ENCODE results near the gene NDEL1.

Gene NDEL1

DNA sequence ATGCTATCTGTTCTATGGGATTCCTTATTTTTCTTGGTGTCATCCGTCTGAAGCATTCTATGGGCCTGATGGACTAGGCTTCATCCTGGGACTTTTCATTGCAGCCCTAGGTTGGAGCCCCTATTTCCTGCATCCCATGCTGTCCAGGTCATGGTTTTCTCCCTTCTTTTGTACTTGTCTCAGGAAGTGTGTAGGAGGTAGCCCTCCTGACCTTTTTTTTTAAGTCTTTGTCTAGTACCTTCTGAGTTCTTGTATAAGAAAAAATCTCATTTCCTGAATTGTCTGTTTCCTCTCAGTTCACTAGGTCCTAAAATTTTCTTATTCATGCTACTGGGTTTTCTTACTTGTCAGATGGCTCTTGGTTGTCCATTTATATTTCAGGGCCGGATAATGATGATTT, 6.0 kb downstream of the NDEL1 start:
- H3K27me3 ChIP-seq (replicated peaks; ENCODE audit: control insufficient read depth, insufficient read depth, low read length): no peaks in the 10 kb centered on the region
- peaks cover 51% of the 10 kb centered on the region for H3K36me3 ChIP-seq (ENCODE audit: control insufficient read depth, insufficient read depth, low read length, severe bottlenecking)
- H3K4me3 ChIP-seq (ENCODE audit: low read length): no peak overlapping the region
- no peaks in the 10 kb centered on the region for H3K4me1 ChIP-seq (ENCODE audit: control insufficient read depth, insufficient read depth, low read length)
- no peak overlapping the region for H3K9ac ChIP-seq (ENCODE audit: low read length)
- DNase-seq (ENCODE audit: low read depth): no peak
- no peaks in the 10 kb centered on the region for H3K9me3 ChIP-seq (ENCODE audit: control insufficient read depth, low read length)

- no peaks in the 10 kb centered on the region for H3K9me3 ChIP-seq (ENCODE audit: control insufficient read depth, low read length)
- no peaks in the 10 kb centered on the region for H3K4me1 ChIP-seq (ENCODE audit: control insufficient read depth, insufficient read depth, low read length)
- DNase-seq (ENCODE audit: low read depth): no peak
- H3K4me3 ChIP-seq (ENCODE audit: low read length): no peak overlapping the region
- no peak overlapping the region for H3K9ac ChIP-seq (ENCODE audit: low read length)
- H3K36me3 ChIP-seq (ENCODE audit: control insufficient read depth, insufficient read depth, low read length, severe bottlenecking): peaks cover 57% of the 10 kb centered on the region
- no peaks in the 10 kb centered on the region for H3K27me3 ChIP-seq (replicated peaks; ENCODE audit: control insufficient read depth, insufficient read depth, low read length)
Measured at GRCh38 chr17:8442310-8442709, 6.6 kb downstream of the NDEL1 start.

- no peaks in the 10 kb centered on the region for H3K27me3 ChIP-seq (replicated peaks; ENCODE audit: control insufficient read depth, insufficient read depth, low read length)
- no peaks in the 10 kb centered on the region for H3K9me3 ChIP-seq (ENCODE audit: control insufficient read depth, low read length)
- DNase-seq (ENCODE audit: low read depth): no peak
- peaks cover 8% of the 10 kb centered on the region for H3K4me1 ChIP-seq (ENCODE audit: control insufficient read depth, insufficient read depth, low read length)
- H3K9ac ChIP-seq (ENCODE audit: low read length): no peak overlapping the region
- H3K4me3 ChIP-seq (ENCODE audit: low read length): no peak overlapping the region
- H3K36me3 ChIP-seq (ENCODE audit: control insufficient read depth, insufficient read depth, low read length, severe bottlenecking): peaks cover 67% of the 10 kb centered on the region
Measured at GRCh38 chr17:8443756-8444155, 8.1 kb downstream of the NDEL1 start.

GRCh38 chr17:8444494-8444893, 8.8 kb downstream of the NDEL1 start:
- Histone ChIP-seq H3K27me3 (replicated peaks; ENCODE audit: control insufficient read depth, insufficient read depth, low read length) (no peaks in the 10 kb centered on the region), H3K9me3 (ENCODE audit: control insufficient read depth, low read length) (no peaks in the 10 kb centered on the region), H3K4me1 (ENCODE audit: control insufficient read depth, insufficient read depth, low read length) (peaks cover 8% of the 10 kb centered on the region), H3K36me3 (ENCODE audit: control insufficient read depth, insufficient read depth, low read length, severe bottlenecking) (peaks cover 72% of the 10 kb centered on the region), H3K9ac (ENCODE audit: low read length) (no peak overlapping the region), H3K4me3 (ENCODE audit: low read length) (no peak overlapping the region)
- DNase-seq (ENCODE audit: low read depth): no peak

GRCh38 chr17:8445536-8445935, 9.9 kb downstream of the NDEL1 start:
- Histone ChIP-seq H3K27me3 (replicated peaks; ENCODE audit: control insufficient read depth, insufficient read depth, low read length) (no peaks in the 10 kb centered on the region), H3K36me3 (ENCODE audit: control insufficient read depth, insufficient read depth, low read length, severe bottlenecking) (peaks cover 68% of the 10 kb centered on the region), H3K4me3 (ENCODE audit: low read length) (no peak overlapping the region), H3K4me1 (ENCODE audit: control insufficient read depth, insufficient read depth, low read length) (peaks cover 8% of the 10 kb centered on the region), H3K9ac (ENCODE audit: low read length) (no peak overlapping the region), H3K9me3 (ENCODE audit: control insufficient read depth, low read length) (no peaks in the 10 kb centered on the region)
- DNase-seq (ENCODE audit: low read depth): no peak

GRCh38 chr17:8447799-8448198, 12.1 kb downstream of the NDEL1 start:
- peaks cover 8% of the 10 kb centered on the region for H3K4me1 ChIP-seq (ENCODE audit: control insufficient read depth, insufficient read depth, low read length)
- no peaks in the 10 kb centered on the region for H3K9me3 ChIP-seq (ENCODE audit: control insufficient read depth, low read length)
- no peak for DNase-seq (ENCODE audit: low read depth)
- no peak overlapping the region for H3K9ac ChIP-seq (ENCODE audit: low read length)
- no peaks in the 10 kb centered on the region for H3K27me3 ChIP-seq (replicated peaks; ENCODE audit: control insufficient read depth, insufficient read depth, low read length)
- peaks cover 83% of the 10 kb centered on the region for H3K36me3 ChIP-seq (ENCODE audit: control insufficient read depth, insufficient read depth, low read length, severe bottlenecking)
- no peak overlapping the region for H3K4me3 ChIP-seq (ENCODE audit: low read length)

- peaks cover 8% of the 10 kb centered on the region for H3K4me1 ChIP-seq (ENCODE audit: control insufficient read depth, insufficient read depth, low read length)
- H3K9me3 ChIP-seq (ENCODE audit: control insufficient read depth, low read length): no peaks in the 10 kb centered on the region
- peaks cover 88% of the 10 kb centered on the region for H3K36me3 ChIP-seq (ENCODE audit: control insufficient read depth, insufficient read depth, low read length, severe bottlenecking)
- H3K9ac ChIP-seq (ENCODE audit: low read length): no peak overlapping the region
- no peaks in the 10 kb centered on the region for H3K27me3 ChIP-seq (replicated peaks; ENCODE audit: control insufficient read depth, insufficient read depth, low read length)
- no peak overlapping the region for H3K4me3 ChIP-seq (ENCODE audit: low read length)
- DNase-seq (ENCODE audit: low read depth): no peak
Measured at GRCh38 chr17:8448310-8448709, 12.6 kb downstream of the NDEL1 start.

GRCh38 chr17:8451933-8452614, 16.4 kb downstream of the NDEL1 start:
- H3K27me3 ChIP-seq (replicated peaks; ENCODE audit: control insufficient read depth, insufficient read depth, low read length): no peaks in the 10 kb centered on the region
- H3K9ac ChIP-seq (ENCODE audit: low read length): no peak overlapping the region
- no peaks in the 10 kb centered on the region for H3K9me3 ChIP-seq (ENCODE audit: control insufficient read depth, low read length)
- no peak overlapping the region for H3K4me3 ChIP-seq (ENCODE audit: low read length)
- DNase-seq (ENCODE audit: low read depth): no peak
- peaks cover 91% of the 10 kb centered on the region for H3K36me3 ChIP-seq (ENCODE audit: control insufficient read depth, insufficient read depth, low read length, severe bottlenecking)
- H3K4me1 ChIP-seq (ENCODE audit: control insufficient read depth, insufficient read depth, low read length): peaks cover 8% of the 10 kb centered on the region

DNA sequence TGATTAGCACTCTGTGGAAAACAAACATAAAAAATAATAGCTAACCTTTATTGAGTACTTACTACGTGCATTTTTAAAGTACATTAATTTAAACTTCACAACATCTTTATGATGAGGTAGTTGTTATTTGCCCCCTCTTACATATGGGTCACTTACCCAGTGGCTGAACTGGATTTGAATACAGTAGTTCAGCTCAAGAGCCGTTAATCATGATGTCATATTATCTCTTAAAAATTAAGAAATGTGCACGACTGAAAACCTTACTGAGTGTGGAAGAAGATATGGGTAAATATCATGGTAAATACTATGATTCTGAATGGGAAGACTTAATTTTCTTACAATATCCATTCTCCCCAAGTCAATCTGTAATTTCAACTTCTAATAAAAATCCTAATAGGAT, 17.6 kb downstream of the NDEL1 start:
- DNase-seq (ENCODE audit: low read depth): no peak
- peaks cover 4% of the 10 kb centered on the region for H3K4me1 ChIP-seq (ENCODE audit: control insufficient read depth, insufficient read depth, low read length)
- no peaks in the 10 kb centered on the region for H3K27me3 ChIP-seq (replicated peaks; ENCODE audit: control insufficient read depth, insufficient read depth, low read length)
- no peak overlapping the region for H3K4me3 ChIP-seq (ENCODE audit: low read length)
- peaks cover 92% of the 10 kb centered on the region for H3K36me3 ChIP-seq (ENCODE audit: control insufficient read depth, insufficient read depth, low read length, severe bottlenecking)
- H3K9ac ChIP-seq (ENCODE audit: low read length): no peak overlapping the region
- no peaks in the 10 kb centered on the region for H3K9me3 ChIP-seq (ENCODE audit: control insufficient read depth, low read length)

- DNase-seq (ENCODE audit: low read depth): no peak
- Histone ChIP-seq H3K27me3 (replicated peaks; ENCODE audit: control insufficient read depth, insufficient read depth, low read length) (no peaks in the 10 kb centered on the region), H3K9ac (ENCODE audit: low read length) (no peak overlapping the region), H3K4me3 (ENCODE audit: low read length) (no peak overlapping the region), H3K36me3 (ENCODE audit: control insufficient read depth, insufficient read depth, low read length, severe bottlenecking) (peaks cover 98% of the 10 kb centered on the region), H3K9me3 (ENCODE audit: control insufficient read depth, low read length) (no peaks in the 10 kb centered on the region), H3K4me1 (ENCODE audit: control insufficient read depth, insufficient read depth, low read length) (no peaks in the 10 kb centered on the region)
Measured at GRCh38 chr17:8455665-8456209, 20.1 kb downstream of the NDEL1 start.

- Histone ChIP-seq H3K9ac (ENCODE audit: low read length) (no peak overlapping the region), H3K4me1 (ENCODE audit: control insufficient read depth, insufficient read depth, low read length) (peaks cover 10% of the 10 kb centered on the region), H3K4me3 (ENCODE audit: low read length) (no peak overlapping the region), H3K9me3 (ENCODE audit: control insufficient read depth, low read length) (no peaks in the 10 kb centered on the region), H3K36me3 (ENCODE audit: control insufficient read depth, insufficient read depth, low read length, severe bottlenecking) (peaks cover 98% of the 10 kb centered on the region), H3K27me3 (replicated peaks; ENCODE audit: control insufficient read depth, insufficient read depth, low read length) (no peaks in the 10 kb centered on the region)
- DNase-seq (ENCODE audit: low read depth): no peak
Measured at GRCh38 chr17:8458128-8458527, 22.4 kb downstream of the NDEL1 start.

GRCh38 chr17:8459107-8459506, 23.4 kb downstream of the NDEL1 start:
- Histone ChIP-seq H3K9ac (ENCODE audit: low read length) (no peak overlapping the region), H3K27me3 (replicated peaks; ENCODE audit: control insufficient read depth, insufficient read depth, low read length) (no peaks in the 10 kb centered on the region), H3K4me1 (ENCODE audit: control insufficient read depth, insufficient read depth, low read length) (peaks cover 19% of the 10 kb centered on the region), H3K36me3 (ENCODE audit: control insufficient read depth, insufficient read depth, low read length, severe bottlenecking) (peaks cover 93% of the 10 kb centered on the region), H3K9me3 (ENCODE audit: control insufficient read depth, low read length) (no peaks in the 10 kb centered on the region), H3K4me3 (ENCODE audit: low read length) (no peak overlapping the region)
- no peak for DNase-seq (ENCODE audit: low read depth)

Measured in adipocyte (in vitro differentiated cells).